ENCODE measurements around the gene OR9Q1.
"Not testable (repeated sequence)": the region's sequence is repeated elsewhere in the genome, so short reads cannot be mapped to it uniquely, and the experiment has no call there.

Gene OR9Q1, protein sequence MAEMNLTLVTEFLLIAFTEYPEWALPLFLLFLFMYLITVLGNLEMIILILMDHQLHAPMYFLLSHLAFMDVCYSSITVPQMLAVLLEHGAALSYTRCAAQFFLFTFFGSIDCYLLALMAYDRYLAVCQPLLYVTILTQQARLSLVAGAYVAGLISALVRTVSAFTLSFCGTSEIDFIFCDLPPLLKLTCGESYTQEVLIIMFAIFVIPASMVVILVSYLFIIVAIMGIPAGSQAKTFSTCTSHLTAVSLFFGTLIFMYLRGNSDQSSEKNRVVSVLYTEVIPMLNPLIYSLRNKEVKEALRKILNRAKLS

DNA sequence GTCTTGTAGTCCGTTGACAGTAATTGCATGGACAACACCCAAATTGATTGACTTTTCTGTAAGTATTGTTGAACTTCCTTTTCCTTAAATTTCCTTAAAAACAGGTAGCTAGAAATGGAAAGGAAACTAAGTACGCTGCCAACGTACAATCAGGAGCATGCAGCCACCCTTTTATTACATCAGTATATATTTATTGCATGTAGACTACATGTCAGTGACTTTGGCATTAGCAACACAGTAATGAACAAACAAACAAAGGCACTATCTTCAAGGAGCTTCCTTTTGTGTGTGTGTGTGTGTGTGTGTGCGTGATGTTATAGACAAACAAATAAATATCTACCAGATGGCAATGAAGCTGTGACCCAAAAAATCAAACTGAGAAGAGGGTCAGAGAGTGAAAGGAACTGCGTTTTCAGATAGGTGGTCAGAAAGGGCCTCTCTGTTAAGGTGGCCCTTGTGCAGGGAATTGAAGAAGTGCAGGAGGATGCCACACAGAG is at the start of gene OR9Q1:
Gene OR9Q1, plus strand, starts transcription at position 447 of the 497 bp plus-strand sequence. CDS start 155,564 bp downstream, outside the sequence.
- no peak for DNase-seq

DNA sequence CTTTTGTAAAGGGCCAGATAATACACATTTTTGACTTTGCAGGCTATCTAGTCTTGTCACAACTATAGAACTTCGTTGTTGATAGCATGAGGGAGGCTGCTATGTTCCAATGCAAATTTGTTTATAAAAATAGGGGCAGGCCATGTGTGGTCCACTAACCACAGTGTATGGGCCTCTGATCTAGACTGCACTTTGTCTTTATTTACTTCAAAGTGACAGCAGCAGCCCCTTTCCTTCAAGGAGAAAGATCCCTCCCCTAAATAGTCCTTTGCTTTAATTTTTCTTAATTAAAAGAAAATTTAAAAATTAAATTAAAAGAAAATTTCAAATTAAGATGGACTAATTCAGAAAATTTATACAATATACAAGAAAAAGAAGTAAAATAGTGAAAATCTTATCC is 49.5 kb upstream of the OR9Q1 start:
- DNase-seq: no peak

DNA sequence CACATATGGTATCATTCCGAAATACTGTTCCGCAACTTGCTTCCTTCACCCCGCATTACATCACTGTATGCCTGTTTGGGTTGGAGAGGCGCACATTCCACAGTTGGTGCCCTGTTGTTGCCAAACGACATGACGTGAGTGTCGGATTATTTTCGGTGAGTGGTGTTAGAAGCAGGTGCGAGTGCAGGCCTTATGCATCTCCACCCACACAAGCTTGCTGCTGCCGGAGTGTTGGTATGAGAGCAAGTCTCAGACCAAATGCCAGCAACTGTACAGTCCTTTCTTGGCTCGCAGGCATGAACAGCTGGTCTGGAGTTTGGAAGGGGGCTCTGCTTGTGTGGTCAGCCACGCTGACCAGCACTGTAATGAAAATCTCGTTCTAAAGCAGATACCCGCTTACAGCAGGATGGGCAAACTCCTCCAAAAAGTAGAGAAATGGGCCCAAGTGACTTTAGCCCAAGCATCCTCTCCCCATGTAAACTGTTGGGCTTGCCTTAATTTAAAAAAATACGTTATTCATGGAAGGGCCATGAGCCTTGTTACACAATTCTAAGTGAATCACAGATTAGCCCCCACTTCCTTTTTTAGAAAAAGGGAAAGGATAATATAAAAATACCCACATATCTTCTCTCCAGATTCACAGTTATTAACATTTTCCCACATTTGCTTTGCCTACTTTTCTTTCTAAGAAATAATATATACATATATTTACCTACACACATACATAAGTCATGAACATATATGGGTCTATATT is 48.7 kb upstream of the OR9Q1 start:
- DNase-seq: no peak

DNA sequence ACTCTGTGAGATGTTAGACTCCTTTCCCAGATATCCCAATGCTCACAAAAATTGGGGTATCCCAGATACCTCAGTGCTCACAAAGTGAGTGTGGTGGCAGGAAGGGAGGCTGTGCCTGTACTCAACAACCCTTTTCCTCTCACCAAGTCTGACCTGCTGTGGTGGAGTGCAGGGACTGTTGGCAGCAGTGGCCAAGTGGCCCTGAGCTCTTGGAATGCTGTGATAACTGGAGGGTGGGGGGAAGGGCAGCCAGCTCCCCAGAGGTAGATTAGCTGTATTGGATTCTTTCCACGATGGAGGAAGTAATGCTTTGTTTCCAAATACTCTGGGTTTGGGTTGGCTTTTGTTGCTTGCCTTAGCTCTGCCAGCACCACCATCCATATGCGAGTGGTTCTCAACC is 46.0 kb upstream of the OR9Q1 start:
- no peak for DNase-seq

DNA sequence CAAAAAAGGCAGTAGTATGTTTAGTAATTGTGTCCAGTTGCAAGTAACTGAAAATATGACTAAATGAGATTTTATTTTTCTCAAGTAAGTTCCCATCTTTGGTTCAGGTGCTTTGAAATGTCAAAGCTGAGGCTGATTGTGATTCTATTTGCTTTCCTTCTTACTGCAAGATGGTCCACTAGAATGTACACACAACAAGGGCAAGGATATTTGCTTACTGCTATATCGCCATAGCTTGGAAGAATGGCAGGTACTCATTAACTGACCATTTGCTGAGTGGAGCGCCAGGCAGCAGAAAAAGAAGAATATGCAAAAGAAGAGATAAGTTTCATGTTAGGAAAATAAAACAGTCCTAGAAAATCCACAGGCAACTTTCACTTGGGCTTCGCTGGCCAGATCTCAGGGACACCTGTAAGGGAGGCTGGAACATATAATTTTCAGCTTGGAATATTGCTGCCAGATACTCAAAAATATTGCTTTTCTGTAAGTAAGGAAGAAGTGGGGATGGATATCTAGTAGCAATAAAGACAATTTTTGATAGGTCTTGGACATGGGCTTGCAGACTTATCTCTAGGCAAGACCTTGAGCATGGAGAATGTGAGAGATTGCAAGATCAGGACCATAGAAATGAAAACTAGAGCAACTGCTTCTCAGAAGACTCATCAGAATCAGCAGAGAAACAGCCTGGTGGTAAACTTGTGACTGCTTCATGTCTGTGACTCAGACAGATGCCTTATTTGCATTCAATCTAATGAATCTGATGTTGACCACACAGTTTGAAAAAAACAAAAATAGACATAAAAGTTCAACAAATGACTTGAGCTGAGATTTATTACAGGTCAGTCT is 44.8 kb upstream of the OR9Q1 start:
- DNase-seq: no peak

DNA sequence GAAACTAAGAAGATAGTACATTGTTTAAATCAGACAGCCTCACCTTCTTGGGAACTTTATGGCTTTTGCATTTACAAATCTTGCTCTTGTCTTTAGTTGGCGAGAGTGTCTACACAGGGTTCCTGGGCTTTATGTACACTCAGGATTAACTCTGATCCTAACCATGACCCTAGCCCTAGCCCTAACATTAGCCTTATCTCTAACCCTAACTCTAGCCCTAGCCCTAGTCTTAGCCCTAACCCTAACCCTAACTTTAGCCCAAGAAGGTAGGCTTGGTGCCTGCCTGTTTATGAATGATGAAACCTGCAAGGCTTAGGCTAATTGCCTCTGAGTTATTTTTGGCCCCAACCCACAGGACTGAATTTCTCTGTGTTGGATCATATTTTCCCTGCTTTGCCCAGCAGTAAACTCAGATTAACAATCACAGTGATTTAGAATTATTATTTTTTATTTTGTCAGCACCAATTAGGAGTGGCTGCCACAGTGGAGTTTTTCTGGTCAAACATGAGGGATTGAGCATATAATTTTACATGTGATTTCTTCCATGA is 44.1 kb upstream of the OR9Q1 start:
- DNase-seq: no peak

DNA sequence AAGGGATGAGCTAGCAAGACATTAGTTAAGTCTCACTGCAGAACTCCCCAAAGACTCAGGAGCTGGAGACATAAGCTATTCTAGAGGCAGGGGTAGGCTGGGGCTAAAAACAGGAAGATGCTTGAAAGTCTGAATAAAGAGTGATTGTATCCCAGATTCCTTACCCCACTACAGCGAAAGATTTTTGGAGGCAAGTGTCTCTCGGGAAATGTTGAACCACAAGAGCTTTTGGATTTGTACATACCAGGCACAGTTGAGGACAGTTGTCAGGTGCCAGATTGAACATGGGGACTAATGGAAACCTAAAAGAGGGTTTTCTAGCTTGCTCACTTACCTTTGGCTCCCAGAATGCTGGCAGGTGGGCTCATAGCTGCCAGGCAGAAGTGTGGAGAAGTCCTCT is 43.5 kb upstream of the OR9Q1 start:
- no peak for DNase-seq

DNA sequence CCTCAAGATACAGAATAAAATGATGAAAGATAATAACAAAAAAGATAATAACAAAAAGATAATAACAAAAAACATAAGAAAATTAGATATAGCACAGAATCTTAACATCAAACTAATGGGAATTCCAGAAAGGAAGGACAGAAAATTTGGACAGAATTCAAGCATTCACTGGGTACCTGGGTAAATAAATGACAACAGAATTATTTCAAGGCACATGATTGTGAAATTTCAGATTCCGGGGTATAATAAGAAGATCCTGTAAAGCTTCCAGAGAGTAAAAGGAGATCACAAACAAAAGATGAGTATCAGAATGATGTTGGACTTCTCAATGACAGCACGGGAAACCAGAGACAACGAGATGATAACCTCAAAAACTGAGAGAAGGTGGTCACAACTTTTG is 42.1 kb upstream of the OR9Q1 start:
- DNase-seq: no peak

DNA sequence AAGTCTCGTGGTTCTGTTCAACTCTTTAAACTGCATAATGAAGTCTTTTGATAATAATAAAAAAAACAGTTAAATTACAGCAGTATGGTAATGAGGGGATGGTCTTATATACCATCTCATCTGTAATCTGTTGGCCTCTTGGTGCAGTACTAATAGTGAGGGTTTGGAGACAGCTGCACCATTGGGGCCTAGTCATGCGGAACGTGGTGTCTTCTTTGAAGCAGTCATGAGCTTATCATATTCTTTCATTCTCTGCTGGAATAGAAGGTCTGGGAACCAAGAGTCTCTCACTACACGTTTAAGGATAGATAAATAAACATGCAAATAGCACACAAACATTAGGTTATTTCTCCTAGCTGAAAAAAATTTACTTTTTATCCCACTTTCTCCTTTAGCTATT is 40.9 kb upstream of the OR9Q1 start:
- DNase-seq: no peak

DNA sequence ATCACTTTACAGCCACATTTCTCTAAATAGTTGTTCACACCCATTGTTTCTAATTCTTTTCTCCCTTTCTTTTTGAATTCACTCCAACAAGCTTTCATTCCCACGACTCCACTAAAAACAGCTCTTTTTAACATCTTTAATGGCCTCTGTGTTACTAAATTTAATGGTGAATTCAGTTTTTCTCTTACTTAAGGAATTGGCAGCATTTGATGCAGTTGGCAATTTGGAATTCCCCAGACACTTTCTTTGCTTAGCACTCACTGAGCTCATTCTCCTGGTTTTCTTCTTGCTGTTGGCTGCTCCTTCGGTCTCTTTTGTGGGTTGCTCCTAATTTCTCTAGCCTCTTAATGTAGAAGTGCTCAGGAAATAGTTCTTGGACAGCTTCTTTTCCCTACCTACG is 40.5 kb upstream of the OR9Q1 start:
- DNase-seq: no peak

DNA sequence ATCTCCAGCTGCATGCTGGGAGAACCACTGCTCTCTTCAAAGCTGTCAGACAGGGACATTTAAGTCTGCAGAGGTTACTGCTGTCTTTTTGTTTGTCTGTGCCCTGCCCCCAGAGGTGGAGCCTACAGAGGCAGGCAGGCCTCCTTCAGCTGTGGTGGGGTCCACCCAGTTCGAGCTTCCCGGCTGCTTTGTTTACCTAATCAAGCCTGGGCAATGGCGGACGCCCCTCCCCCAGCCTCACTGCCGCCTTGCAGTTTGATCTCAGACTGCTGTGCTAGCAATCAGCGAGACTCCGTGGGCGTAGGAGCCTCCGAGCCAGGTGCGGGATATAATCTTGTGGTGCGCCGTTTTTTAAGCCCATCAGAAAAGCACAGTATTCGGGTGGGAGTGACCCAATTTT is 24.2 kb upstream of the OR9Q1 start:
- DNase-seq: not testable (repeated sequence)

DNA sequence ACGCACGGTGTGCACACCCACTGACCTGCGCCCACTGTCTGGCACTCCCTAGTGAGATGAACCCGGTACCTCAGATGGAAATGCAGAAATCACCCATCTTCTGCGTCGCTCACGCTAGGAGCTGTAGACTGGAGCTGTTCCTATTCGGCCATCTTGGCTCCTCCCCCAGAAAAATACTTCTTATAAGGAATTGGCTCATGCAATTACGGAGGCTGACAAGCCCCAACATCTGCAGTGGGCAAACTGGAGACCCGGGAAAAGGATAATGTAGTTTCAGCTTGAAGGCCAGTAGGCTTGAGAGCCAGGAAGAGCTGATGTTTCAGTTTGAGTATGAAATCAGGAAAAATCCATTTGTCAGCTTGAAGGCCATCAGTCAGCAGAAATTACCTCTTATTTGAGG is 23.7 kb upstream of the OR9Q1 start:
- DNase-seq: not testable (repeated sequence)

DNA sequence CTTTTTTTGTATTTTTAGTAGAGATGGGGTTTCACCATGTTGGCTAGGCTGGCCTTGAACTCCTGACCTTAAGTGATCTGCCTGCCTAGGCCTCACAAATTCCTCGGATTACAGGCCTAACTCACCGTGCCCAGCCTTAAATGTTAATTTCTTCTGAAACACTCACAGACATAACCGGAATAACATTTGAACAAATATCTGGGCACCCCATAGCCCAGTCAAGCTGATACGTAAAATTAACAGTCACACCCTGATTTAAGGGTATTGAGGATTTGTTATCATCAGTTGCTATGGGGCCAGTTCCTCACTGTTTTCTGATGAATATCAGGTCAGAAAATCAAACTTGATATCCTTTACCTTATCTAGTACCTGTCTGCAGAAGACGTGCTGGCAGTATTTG is 23.0 kb upstream of the OR9Q1 start:
- no peak for DNase-seq

DNA sequence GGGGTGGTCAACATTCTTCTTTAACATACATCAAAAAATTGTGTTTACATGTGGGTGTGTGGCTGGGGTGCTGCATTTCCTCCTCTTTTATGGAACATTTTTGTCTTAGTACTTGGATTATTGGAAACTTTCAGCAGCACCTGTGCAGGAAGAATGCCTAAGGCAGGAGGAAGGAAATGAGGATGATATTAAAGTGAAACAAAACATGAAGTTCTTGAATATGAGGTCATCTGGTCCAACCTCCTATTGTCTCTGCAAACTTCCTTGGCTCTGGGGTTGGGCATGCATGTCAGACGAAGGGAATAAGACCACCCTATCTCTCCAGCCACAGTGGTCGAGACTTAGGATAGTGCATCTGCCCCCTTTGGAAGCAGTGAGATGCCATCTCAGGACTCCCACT is 20.6 kb upstream of the OR9Q1 start:
- no peak for DNase-seq

DNA sequence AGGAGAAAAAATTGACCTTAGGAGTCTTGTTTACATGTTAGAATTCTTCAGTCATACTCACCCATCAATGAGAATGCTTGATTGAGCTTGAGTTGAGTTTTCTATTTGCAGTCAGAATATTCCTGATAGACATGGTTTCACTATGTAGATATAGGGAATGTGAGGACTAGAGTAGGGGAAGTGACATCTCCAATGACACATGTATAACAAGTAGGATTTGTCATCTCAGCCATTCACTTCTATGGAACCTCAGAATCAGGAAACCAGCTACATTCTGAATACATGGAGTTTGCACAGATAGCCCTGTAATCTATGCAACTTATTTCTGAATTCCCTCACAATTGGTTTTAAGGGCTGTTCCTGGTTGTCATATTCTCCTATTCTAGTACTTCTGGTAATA is 20.1 kb upstream of the OR9Q1 start:
- no peak for DNase-seq

DNA sequence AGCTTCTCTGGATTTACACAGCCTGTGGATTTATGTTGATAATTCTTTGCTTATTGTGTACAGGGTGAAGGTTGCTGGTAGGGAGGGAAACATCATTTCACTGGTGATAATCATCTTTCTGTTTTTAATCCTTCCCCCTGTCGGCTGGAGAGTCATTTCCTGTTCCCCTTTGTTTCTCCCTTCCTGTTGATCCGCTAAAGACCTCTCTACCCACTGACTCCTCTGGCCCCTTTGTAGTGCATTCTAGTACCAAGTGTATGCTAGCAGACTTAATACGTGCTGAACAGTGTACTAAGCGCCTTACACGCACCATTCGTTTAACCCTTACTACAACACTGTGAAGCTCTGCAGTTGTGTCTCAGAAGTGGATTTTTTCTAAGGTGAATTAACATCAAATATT is 19.0 kb upstream of the OR9Q1 start:
- no peak for DNase-seq

DNA sequence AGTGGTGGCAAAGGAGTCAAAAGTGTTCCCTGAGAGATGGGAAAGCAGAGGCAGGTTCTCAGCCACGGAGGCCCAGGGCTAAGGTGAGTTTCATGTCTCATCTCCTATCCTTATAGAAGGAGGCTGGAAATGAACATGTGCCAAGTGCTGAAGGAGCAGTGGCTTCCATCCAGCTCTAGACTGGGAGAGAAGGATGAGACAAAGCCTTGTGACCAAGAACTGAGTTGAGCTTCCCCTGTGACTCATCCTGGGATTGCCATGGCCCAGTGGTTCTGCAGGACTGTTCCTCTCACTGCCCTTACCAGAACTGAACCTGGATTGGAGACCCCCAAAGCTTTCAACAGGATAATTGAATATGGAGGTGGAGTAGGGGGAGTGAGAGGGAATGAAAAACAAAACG is 16.7 kb upstream of the OR9Q1 start:
- DNase-seq: no peak

DNA sequence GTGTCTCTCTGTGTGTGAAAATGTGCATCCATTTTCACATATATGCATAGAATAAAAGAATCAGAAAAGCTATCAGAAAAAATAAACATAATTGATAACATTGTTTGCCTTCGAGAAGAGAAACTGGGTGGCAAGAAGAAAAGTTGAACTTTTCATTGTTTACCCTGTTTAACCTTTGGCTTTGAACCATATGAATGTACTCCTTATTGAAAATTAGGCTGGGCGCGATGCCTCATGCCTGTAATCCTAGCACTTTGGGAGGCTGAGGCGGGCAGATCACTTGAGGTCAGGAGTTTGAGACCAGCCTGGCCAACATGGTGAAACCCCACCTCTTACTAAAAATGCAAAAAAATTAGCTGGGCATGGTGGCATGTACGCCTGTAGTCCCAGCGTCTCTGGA is 11.9 kb upstream of the OR9Q1 start:
- DNase-seq: no peak

DNA sequence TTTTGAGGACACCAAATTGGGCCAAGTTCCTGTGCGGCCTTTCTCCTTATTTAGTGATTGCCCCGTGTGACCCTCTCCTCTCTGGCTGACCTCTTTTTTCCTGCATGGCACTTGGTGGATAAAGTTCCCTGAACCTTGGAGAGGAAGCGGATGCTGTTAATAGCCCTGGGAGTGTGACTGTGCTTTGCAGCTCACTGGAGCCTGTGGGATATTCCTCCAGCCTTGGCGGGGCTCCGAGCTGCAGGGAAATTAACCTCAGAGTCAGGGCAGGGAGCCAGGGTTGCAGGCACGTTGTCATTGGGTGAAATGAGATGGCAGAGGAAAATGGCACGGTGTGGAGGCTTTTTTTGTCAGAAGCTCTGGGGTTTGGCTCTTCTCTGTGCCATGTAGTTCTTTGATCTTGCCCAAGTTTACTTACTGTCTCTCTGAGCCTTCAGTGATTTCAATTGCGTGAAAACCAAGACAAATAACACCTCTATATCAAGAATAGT is 965 bp downstream of the OR9Q1 start:
- DNase-seq: no peak

DNA sequence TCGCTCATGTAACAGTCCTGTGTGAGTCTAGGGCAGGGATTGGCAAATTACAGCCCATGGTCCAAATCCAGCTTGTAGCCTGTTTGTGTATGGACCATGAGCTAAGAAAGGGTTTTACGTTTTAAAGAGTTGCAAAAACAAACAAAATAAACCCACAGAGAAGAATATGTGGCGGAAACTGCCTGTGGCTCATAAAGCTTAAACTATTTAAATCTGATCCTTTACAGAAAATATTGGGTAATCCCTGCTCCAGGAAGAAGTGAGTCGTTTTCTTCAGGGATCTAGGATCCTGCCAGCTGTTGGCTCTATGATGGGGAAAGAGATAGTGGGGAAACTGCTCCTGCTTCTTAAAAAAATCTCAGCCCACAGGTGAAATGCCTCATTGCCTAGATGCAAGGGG is 3.7 kb downstream of the OR9Q1 start:
- no peak for DNase-seq

DNA sequence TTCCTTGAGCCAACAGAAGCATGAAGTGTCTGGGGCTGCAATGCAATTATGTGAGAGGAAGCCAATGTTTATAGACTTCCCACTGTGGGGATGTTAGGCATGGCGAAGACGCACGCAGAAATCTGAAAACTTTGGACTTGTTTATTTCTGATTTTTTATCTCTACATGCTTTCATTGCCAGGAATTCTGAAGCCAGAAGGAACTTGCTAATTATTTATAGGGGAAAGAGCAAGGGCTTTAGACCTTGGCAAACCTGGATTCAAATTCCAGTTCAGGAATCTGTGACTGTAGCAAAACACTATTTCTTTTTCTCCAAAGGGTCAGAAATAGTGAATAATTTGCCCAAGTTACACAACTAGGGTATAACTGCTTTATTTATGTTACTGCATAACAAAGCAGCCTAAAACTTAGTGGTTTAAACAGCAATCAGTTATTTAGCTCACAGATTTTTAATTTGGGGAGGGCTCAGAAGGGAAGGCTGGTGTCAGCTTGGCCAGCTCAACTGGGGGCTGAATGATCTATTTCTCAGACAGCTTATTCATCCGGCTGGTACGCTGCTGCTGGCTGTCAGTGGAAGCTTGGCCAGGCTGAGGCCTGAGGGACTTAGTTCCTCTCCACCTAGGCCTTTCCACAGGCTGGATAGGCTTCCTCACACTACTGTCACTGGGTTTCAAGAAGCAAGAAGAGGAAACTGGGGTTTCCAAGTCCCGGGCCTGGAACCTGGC is 5.2 kb downstream of the OR9Q1 start:
- no peak for DNase-seq

DNA sequence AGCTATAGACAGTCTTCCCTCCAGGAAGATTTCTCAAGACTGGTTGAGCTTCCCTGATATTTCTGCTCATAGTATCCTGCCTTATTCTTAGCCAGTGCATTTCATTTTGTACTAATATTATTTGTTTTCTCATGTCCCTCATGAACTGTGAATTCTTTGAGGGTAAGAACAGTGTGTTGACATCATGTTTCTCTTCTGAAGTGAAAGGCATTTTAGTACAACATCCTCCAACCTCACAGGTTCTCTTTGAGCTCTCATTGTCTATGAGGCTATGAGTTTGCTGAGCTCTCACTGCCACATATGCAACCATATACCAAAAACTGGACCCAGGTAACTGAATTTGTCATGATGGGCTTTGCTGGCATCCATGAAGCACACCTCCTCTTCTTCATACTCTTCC is 7.0 kb downstream of the OR9Q1 start, which contains the start of gene OR6Q1:
Gene OR6Q1, plus strand, starts transcription at position 301 of the 400 bp plus-strand sequence. Its CDS starts 0 bp downstream, at position 301.
- no peak for DNase-seq

Measured in CD4-positive, alpha-beta T cell treated with Interleukin-6 for 4 hours (primary cell).